ENCODE results near the gene ZNF562. TPM values are rescaled to one million over a fixed set of nuclear protein-coding genes. Genes with fewer than 3 reads are reported as not detected.
A peak's percentile ranks its signal among the peaks of the same experiment; 100 is the strongest.
"Not testable (repeated sequence)": the region's sequence is repeated elsewhere in the genome, so short reads cannot be mapped to it uniquely, and the experiment has no call there.

The ZNF562 gene
- total RNA-seq, result 22.5 TPM
- long read RNA-seq, partial matches to known transcripts, result 0 of 6 reads
- long read RNA-seq, other reads (novel, unspliced or antisense), result 3 of 6 reads

GRCh38 chr19:9674663-9675357 lies at the start of gene ZNF562:
Gene ZNF562 (minus strand): TSS chr19:9675100. CDS start chr19:9660744, 14,356 bp downstream.
- DNase-seq (peak; percentile 93), ATAC-seq (ENCODE audit: poor library complexity) (peak; percentile 99)
- intact Hi-C loops (cut with DNase I), result no loop called here

- DNase-seq (no peak), ATAC-seq (ENCODE audit: poor library complexity) (no peak)
- intact Hi-C loops (cut with DNase I), result no loop called here
Observed at GRCh38 chr19:9724157-9724556, 49.3 kb upstream of the ZNF562 start.

- intact Hi-C loops (cut with DNase I), result no loop called here
- ATAC-seq (ENCODE audit: poor library complexity) (no peak), DNase-seq (no peak)
Observed at GRCh38 chr19:9721861-9722260, 47.0 kb upstream of the ZNF562 start.

GRCh38 chr19:9720541-9720940 lies 45.6 kb upstream of the ZNF562 start:
- ATAC-seq (ENCODE audit: poor library complexity) (no peak), DNase-seq (no peak)
- intact Hi-C loops (cut with DNase I), result no loop called here

- no peak for ATAC-seq (ENCODE audit: poor library complexity)
- intact Hi-C loops (cut with DNase I), result no loop called here
- no peak for DNase-seq
Observed at GRCh38 chr19:9711815-9712214, 36.9 kb upstream of the ZNF562 start.

GRCh38 chr19:9709305-9709704 lies 34.4 kb upstream of the ZNF562 start:
- ATAC-seq (ENCODE audit: poor library complexity), result peak; percentile 45
- no peak for DNase-seq
- intact Hi-C loops (cut with DNase I), result no loop called here

GRCh38 chr19:9705836-9706235 lies 30.9 kb upstream of the ZNF562 start:
- intact Hi-C loops (cut with DNase I), result no loop called here
- DNase-seq, result no peak
- ATAC-seq (ENCODE audit: poor library complexity), result no peak

- intact Hi-C loops (cut with DNase I), result no loop called here
- DNase-seq (no peak), ATAC-seq (ENCODE audit: poor library complexity) (no peak)
Observed at GRCh38 chr19:9702186-9702585, 27.3 kb upstream of the ZNF562 start.

GRCh38 chr19:9700229-9700981 lies 25.5 kb upstream of the ZNF562 start:
- no peak for ATAC-seq (ENCODE audit: poor library complexity)
- intact Hi-C loops (cut with DNase I), result no loop called here
- no peak for DNase-seq

- DNase-seq; ATAC-seq (ENCODE audit: poor library complexity); intact Hi-C loops (cut with DNase I): not testable (repeated sequence)
Observed at GRCh38 chr19:9690301-9690700, 15.4 kb upstream of the ZNF562 start.

- ATAC-seq (ENCODE audit: poor library complexity); DNase-seq; intact Hi-C loops (cut with DNase I): not testable (repeated sequence)
Observed at GRCh38 chr19:9679996-9680395, 5.1 kb upstream of the ZNF562 start.

- intact Hi-C loops (cut with DNase I); DNase-seq; ATAC-seq (ENCODE audit: poor library complexity): not testable (repeated sequence)
Observed at GRCh38 chr19:9675358-9675901, 530 bp upstream of the ZNF562 start.

GRCh38 chr19:9673912-9674662 lies 813 bp downstream of the ZNF562 start:
- ATAC-seq (ENCODE audit: poor library complexity) (no peak), DNase-seq (no peak)
- intact Hi-C loops (cut with DNase I), result no loop called here

- ATAC-seq (ENCODE audit: poor library complexity) (no peak), DNase-seq (no peak)
- intact Hi-C loops (cut with DNase I), result no loop called here
Observed at GRCh38 chr19:9672893-9673292, 2.0 kb downstream of the ZNF562 start.

- intact Hi-C loops (cut with DNase I), result no loop called here
- DNase-seq (no peak), ATAC-seq (ENCODE audit: poor library complexity) (no peak)
Observed at GRCh38 chr19:9671655-9672054, 3.2 kb downstream of the ZNF562 start.

GRCh38 chr19:9668544-9668943 lies 6.4 kb downstream of the ZNF562 start:
- ATAC-seq (ENCODE audit: poor library complexity) (no peak), DNase-seq (no peak)
- intact Hi-C loops (cut with DNase I), result no loop called here

GRCh38 chr19:9667898-9668297 lies 7.0 kb downstream of the ZNF562 start:
- intact Hi-C loops (cut with DNase I), result no loop called here
- ATAC-seq (ENCODE audit: poor library complexity) (no peak), DNase-seq (no peak)

GRCh38 chr19:9658769-9659168 lies 16.1 kb downstream of the ZNF562 start:
- ATAC-seq (ENCODE audit: poor library complexity), result no peak
- DNase-seq, result no peak
- intact Hi-C loops (cut with DNase I), result no loop called here

- intact Hi-C loops (cut with DNase I); DNase-seq; ATAC-seq (ENCODE audit: poor library complexity): not testable (repeated sequence)
Observed at GRCh38 chr19:9653066-9653555, 21.8 kb downstream of the ZNF562 start.
